MG63 (cell line): ENCODE measurements around the gene ARSK. TPM values are rescaled to one million over a fixed set of nuclear protein-coding genes. Genes with fewer than 3 reads are reported as not detected.
"Not testable (repeated sequence)": the region's sequence is repeated elsewhere in the genome, so short reads cannot be mapped to it uniquely, and the experiment has no call there.

Source experiments
- DNase-seq: peaks from one replicate; pipeline ENCODE4 v3.0.0-alpha.2; 2020
- H3K27me3 ChIP-seq: fragments of 250-450 bp; sonication (Bioruptor Pico); 2 replicates; pipeline ENCODE4 v1.5.1; 2020; ENCODE audit warnings: mild to moderate bottlenecking, moderate library complexity
- H3K36me3 ChIP-seq: fragments of 250-450 bp; sonication (Bioruptor Pico); 2 replicates; pipeline ENCODE4 v1.5.1; 2020; ENCODE audit warnings: mild to moderate bottlenecking, moderate library complexity
- H3K4me3 ChIP-seq: fragments of 250-450 bp; sonication (Bioruptor Pico); 2 replicates; pipeline ENCODE4 v1.5.1; 2020; ENCODE audit warnings: mild to moderate bottlenecking, moderate library complexity
- H3K9me3 ChIP-seq: fragments of 250-450 bp; sonication (Bioruptor Pico); 2 replicates; pipeline ENCODE4 v1.5.1; 2020; ENCODE audit warnings: mild to moderate bottlenecking, moderate library complexity
- total RNA-seq: library from RNA; depleted of rRNA; stranded (reverse); fragments of >200 nt; shearing (Covaris generic); gene quantifications from 2 replicates; pipeline ENCODE4 v1.2.3, GENCODE V29; 2014; ENCODE audit warnings: low replicate concordance

Gene ARSK
- total RNA-seq, 1 experiment from 2014 or later = 6.0 TPM

DNA sequence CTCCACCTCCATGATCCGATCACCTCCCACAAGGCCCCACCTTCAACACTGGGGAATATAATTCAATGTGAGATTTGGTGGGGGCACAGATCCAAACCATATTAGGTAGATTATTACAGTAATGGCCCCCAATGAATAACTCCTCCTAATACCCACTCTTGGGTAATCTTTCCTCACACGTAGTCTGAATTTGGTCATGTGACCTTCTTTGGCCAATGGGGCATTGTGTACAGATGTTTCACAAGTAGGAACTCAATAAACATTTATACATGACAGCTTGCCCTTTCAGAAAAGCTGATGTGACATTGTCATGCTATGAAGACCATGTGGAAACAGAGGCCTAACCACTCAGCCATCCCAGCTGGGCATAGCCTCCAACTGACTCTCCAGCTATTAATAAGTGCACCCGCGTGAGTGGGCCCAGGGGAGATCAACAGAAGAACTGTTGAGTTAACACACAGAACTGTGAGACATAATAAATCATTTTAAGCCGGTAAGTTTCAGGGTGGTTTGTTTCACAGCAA is 75.6 kb downstream of the ARSK start:
- no peaks in the 10 kb centered on the region for H3K9me3 ChIP-seq
- H3K27me3 ChIP-seq = no peaks in the 10 kb centered on the region
- H3K4me3 ChIP-seq = no peak overlapping the region
- no peaks in the 10 kb centered on the region for H3K36me3 ChIP-seq
- DNase-seq = no peak

DNA sequence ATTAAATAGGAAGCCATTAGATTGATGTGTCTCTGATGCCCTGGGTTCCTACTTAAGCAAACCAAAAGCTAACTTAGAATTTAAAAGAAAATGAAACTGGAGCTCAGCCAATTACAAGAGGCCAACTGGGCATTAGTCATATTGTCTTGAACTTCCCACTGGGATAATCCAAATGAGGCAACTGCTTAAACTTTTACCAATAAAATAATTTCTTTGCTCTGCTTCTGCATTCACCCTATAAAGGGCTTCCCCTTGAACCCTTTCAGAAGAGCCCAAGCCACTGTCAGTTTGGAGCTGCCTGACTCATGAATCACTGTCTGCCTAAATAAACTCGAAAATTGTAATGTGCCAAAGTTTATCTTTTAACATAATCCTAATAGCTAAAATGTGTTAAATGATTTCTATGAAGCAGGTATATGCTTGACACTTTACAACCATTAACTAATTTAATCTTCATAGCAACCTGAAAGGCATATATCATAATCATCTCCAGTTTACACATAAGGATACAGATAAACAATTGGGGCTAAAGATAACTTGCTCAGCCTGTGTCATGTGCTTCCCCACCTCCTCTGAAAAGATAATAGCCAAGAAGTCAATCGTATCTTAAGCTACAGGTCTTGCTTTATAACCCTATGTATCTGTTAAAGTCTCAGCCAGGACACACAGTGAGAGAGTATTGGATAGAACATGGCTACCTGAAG is 76.5 kb downstream of the ARSK start:
- no peaks in the 10 kb centered on the region for H3K9me3 ChIP-seq
- DNase-seq = peak; percentile 56
- H3K27me3 ChIP-seq = no peaks in the 10 kb centered on the region
- H3K4me3 ChIP-seq = no peak overlapping the region
- H3K36me3 ChIP-seq = no peaks in the 10 kb centered on the region

DNA sequence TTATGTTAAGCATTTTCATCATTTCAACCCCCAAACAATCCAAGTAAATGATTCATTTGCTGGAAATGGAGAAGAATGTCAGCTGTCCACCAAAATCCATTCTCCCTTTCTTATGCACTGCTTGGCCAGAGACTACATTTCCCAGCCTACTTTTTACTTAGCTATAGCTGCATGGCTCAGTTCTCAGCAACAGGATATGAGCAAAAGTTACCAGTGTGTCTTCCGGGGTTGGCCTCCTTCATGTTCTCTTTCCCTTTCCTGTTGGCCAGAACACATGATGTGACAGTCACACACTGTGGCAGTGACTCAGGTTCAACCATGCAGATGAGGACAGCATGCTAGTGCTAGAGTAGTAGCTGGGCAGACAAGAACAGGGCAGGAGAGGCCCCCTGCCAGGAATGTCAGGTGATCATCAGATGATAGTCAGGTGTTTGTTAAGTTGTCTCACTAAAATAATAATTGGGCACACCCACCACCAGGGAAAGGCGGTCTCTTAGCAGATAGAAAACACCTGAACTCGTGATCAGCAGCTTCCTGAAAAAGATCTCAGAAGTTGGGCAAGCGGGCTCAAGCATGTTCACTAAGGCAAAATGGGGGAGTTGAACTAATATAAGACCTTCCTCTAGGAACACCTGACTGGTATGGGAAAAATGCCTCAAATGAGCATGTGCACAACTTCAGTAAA is 77.2 kb downstream of the ARSK start:
- Histone ChIP-seq H3K36me3 (no peaks in the 10 kb centered on the region), H3K4me3 (no peak overlapping the region), H3K9me3 (no peaks in the 10 kb centered on the region), H3K27me3 (no peaks in the 10 kb centered on the region)
- DNase-seq = peak; percentile 82

DNA sequence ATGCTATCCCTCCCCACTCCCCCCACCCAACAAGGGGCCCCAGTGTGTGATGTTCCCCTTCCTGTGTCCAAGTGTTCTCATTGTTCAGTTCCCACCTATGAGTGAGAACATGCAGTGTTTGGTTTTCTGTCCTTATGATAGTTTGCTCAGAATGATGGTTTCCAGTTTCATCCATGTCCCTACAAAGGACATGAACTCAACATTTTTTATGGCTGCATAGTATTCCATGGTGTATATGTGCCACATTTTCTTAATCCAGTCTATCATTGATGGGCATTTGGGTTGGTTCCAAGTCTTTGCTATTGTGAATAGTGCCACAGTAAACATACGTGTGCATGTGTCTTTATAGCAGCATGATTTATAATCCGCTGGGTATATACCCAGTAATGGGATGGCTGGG is 78.0 kb downstream of the ARSK start:
- H3K27me3 ChIP-seq, H3K36me3 ChIP-seq, H3K4me3 ChIP-seq, H3K9me3 ChIP-seq, DNase-seq: not testable (repeated sequence)

DNA sequence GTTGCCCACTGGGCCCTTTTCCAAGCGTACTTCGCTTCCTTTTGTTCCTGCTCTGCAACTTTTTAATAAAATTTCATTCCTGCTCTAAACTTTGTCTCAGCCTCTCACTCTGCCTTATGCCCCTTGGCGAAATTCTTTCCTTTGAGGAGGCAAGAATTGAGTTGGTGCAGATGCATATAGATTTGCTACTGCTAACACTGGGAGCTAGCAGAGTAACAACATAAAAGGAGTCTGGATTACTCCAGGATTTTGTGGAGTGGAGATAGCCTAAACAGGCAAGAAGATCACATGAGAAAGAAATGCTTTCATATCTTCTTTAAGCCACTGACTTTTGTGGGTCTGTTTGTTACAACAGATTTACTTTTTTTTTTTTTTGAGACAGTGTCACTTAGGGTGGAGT is 78.8 kb downstream of the ARSK start:
- Histone ChIP-seq H3K4me3 (no peak overlapping the region), H3K27me3 (peaks cover 3% of the 10 kb centered on the region; the same call in 1 of the 2 replicates), H3K36me3 (no peaks in the 10 kb centered on the region), H3K9me3 (no peaks in the 10 kb centered on the region)
- DNase-seq = no peak

DNA sequence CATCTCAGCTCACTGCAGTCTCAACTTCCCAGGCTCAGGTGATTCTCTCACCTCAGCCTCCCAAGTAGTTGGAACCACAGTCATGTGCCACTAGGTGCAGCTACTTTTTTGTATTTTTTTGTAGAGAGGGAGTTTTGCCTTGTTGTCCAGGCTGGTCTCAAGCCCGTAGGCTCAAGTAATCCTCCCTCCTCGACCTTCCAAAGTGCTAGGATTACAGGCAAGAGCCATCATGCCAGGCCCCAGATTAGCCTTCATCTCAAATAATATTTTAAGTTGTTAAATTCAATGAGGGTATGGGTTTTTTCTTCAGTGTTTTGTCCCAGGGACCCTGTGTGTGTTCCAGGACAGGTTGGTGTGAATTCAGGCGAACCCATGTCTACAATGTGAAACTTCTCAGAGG is 79.2 kb downstream of the ARSK start:
- H3K4me3 ChIP-seq = no peak overlapping the region
- no peaks in the 10 kb centered on the region for H3K36me3 ChIP-seq
- no peak for DNase-seq
- no peaks in the 10 kb centered on the region for H3K9me3 ChIP-seq
- H3K27me3 ChIP-seq = peaks cover 3% of the 10 kb centered on the region; the same call in 1 of the 2 replicates

DNA sequence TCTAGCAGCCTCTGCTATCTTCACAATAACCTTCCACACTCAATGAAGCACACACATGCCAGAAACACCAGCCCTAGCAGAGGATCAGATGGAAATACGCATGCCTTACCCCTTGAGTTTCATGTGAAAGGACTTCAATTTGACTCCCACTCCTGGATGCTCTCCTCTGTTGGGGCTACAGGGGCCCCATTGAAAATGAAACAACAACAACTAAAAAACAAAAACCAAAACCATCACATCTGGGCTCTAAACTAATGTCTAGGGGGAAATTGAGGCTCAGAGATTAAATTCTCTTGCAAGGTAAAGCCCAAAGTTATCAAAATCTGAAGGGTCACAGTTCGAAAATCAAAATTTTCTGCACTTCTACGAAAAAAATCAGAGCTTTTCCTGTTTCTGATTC is 83.7 kb downstream of the ARSK start:
- DNase-seq = no peak
- Histone ChIP-seq H3K36me3 (no peaks in the 10 kb centered on the region), H3K4me3 (no peak overlapping the region), H3K9me3 (no peaks in the 10 kb centered on the region), H3K27me3 (peaks cover 3% of the 10 kb centered on the region; the same call in 1 of the 2 replicates)

DNA sequence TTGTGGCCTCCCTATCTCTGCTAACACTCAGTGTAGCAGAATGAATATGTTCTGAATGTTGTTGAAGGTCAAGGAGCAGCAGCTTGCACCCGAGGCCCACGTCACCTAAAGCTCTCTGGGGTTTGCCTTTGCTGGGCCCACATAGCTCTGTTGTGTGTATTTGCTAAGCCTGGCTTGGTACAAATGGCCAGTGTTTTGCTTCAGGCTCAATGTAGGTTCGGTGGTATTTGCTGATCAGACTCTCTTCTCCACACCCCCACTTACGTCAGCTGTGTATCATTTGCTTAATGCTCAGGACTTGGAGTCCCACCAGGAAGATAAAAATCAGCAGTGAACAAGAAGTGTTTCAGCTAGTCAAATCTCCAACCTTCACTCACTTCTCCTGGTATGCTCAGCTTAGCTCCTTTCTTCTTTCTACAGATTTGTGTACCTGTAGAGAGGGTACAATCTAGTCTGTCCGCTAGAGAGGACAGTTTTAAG is 86.9 kb downstream of the ARSK start:
- H3K9me3 ChIP-seq = no peaks in the 10 kb centered on the region
- peaks cover 3% of the 10 kb centered on the region; the same call in 1 of the 2 replicates for H3K27me3 ChIP-seq
- DNase-seq = no peak
- no peak overlapping the region for H3K4me3 ChIP-seq
- no peaks in the 10 kb centered on the region for H3K36me3 ChIP-seq

DNA sequence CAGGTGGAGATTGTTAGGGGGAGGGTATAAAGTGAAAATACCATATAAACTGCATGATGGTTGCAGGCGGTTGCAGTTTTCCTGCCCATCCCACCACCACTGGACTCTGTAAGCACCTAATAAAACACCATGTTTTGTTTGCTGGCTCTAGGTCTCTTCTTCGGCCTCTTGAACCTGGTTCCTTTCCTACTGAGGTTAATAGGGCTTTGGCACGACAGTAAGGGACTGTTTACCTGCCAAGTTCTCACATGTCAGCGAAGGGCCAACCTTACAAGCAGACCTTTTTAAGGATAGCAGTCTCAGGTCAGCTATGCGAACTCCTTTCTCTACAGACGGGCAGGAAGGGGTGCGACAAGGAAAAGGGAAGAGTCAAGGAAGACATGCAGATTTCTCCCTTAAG is 88.3 kb downstream of the ARSK start:
- DNase-seq = no peak
- Histone ChIP-seq H3K4me3 (no peak overlapping the region), H3K36me3 (no peaks in the 10 kb centered on the region), H3K27me3 (peaks cover 2% of the 10 kb centered on the region; the same call in 1 of the 2 replicates), H3K9me3 (no peaks in the 10 kb centered on the region)

DNA sequence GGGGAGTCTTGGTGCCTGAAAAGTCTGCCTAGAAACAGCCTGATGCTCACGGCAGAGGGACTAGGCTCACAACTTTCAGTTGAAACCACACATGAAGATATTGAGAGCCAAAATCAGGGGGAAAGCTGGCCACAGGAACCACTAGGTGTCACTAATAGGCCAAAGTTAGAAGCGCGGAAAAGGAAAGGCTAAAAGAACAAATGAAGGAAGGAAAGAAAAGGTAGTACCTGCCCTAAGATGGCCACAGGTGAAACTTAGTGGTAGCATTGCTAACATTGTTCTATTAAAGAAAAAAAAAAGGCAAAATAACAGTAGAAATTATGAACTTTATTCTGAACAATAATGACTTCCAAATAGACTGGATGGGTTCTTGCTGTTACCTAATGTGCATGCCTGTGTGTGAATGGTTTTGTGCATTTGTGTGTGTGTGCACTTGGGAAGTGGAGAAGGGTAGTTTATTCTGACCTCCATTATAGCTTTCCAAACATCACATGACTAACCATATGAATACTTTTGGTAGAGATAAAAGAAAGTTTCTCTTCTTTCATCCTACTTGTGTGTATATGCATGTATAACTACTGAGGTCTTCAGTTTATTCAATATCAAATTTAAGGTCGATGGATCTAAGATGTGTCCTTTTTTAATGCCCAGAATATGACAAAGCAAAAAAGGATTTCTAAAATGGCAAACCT is 89.6 kb downstream of the ARSK start:
- Histone ChIP-seq H3K9me3 (no peaks in the 10 kb centered on the region), H3K36me3 (no peaks in the 10 kb centered on the region), H3K27me3 (no peaks in the 10 kb centered on the region), H3K4me3 (no peak overlapping the region)
- DNase-seq = peak; percentile 43

DNA sequence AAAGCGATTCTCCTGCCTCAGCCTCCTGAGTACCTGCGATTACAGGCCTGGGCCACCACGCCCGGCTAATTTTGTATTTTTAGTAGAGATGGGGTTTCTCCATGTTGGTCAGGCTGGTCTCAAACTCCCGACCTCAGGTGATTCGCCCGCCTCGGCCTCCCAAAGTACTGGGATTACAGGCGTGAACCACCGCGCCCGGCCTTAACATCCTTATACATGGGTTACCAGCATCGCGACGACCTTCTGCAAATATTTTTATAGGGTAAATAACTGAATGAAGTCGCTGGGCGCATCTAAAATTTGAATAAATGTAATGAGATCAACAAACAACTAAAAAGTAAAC is 91.3 kb downstream of the ARSK start:
- not testable (repeated sequence) for H3K36me3 ChIP-seq, H3K27me3 ChIP-seq, DNase-seq, H3K9me3 ChIP-seq
- H3K4me3 ChIP-seq = peak overlapping the region; percentile 57; the same call in 1 of the 2 replicates

DNA sequence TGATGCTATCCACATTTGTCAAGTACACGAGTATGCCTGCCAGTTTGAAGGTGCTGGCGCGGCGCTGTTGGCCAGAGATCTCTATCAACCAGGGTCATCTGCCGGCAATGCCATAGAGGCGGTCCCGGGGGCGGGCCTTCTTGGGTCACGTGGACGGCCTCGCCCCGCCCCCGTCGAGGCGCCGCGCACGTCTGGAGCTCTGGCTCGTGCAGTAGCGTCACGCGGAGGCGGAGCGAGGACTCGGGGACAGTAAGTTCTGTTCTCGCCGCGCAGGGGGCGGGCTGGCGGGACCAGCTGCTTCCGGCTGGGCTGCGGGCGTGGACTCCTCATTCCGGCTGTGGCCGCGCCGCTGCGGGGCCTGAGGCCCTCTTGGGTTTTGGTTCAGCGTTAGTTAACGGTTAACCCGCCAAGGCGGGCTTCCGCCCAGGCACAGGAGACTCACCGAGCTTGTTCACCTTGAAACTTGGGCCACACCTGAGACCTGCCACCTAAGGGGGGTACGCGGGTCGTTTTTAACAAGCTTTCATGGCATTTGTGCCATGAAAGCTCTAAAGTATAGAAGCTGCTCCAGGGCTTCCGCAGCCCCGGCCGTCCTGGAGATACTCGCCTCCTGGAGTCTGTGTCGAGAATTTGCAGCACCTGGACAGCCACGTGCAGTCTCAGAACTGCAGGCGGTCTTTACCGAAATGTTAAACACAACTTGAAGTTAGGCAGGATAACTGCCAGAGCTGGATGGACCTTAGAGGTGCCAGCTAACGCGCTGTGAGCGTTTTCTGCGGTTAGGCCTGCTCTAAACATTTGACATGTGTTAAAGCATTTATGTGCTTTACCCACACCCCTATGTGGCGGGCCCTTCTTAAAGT is 91.9 kb downstream of the ARSK start, which contains the start of gene RFESD:
Gene RFESD, plus strand, starts transcription at position 209 of the 863 bp plus-strand sequence. CDS start 5,495 bp downstream, outside the sequence.
- Histone ChIP-seq H3K27me3 (no peaks in the 10 kb centered on the region), H3K4me3 (peak within 1 kb of the TSS; percentile 57), H3K36me3 (no peaks in the 10 kb centered on the region), H3K9me3 (no peaks in the 10 kb centered on the region)
- DNase-seq = peak; percentile 100

DNA sequence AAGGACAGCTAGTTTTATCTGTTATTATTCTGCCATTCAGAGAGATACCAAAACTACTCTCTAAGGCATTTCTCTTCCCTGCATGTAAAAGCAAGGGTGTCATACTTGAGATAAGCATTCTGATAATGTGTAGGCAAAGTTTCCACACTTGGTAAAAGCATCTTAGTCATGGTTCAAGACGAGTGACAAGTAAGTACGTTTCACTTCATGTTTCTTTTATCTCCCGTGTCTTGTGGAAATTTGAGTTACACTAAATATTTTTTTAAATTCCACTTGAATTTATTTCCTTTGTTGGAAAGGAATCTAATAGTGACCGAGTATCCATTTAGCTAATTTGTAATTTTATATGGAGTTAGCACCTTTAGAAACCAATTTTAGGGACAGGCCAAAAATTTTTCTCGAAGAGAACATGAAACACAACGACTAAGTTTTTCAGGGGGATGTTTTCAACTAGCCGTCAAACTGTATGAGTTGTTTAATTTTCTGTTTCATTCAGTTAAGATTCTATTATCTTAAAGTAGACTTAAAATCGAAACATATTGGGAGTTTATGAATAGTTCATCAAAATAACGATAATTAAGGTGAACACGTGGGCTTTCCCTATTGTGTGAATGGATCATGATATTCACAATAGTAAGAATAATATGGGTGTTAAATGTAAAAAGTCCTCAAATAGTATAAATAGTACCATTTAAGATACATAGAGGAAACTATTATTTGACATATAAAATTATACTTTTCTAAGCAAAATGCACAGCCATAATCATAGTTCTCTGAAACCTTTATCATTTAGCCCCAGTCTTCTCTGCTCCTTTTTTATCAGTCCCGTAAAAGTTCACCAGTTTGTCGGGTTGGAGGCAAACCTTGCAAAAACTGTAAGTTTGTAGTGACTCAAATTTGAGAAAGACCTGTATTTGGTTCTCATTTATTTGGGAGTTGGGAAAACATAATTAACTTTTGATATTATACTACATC is 93.3 kb downstream of the ARSK start:
- Histone ChIP-seq H3K9me3 (no peaks in the 10 kb centered on the region), H3K36me3 (no peaks in the 10 kb centered on the region), H3K27me3 (no peaks in the 10 kb centered on the region), H3K4me3 (no peak overlapping the region; the same call in 1 of the 2 replicates)
- no peak for DNase-seq

DNA sequence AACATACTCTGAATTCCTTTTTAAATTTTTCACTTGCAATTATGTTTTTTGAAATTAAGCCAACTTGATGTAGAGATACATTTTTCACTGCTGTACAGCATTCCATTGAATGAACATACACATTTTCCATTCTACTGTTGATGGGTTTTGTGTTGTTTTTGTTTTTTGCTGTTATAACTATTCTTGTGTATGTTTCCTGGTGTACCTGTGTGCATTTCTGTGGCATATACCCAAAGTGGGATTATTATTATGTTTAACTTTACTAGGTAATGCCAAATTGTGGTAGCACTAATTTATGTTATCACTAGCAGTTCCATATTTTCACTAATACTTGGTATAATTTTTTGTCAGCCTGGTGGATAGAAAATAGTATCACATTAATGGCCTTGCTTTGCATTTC is 94.4 kb downstream of the ARSK start:
- no peak for DNase-seq
- H3K27me3 ChIP-seq = no peaks in the 10 kb centered on the region
- H3K4me3 ChIP-seq = no peak overlapping the region
- no peaks in the 10 kb centered on the region for H3K36me3 ChIP-seq
- H3K9me3 ChIP-seq = no peaks in the 10 kb centered on the region

DNA sequence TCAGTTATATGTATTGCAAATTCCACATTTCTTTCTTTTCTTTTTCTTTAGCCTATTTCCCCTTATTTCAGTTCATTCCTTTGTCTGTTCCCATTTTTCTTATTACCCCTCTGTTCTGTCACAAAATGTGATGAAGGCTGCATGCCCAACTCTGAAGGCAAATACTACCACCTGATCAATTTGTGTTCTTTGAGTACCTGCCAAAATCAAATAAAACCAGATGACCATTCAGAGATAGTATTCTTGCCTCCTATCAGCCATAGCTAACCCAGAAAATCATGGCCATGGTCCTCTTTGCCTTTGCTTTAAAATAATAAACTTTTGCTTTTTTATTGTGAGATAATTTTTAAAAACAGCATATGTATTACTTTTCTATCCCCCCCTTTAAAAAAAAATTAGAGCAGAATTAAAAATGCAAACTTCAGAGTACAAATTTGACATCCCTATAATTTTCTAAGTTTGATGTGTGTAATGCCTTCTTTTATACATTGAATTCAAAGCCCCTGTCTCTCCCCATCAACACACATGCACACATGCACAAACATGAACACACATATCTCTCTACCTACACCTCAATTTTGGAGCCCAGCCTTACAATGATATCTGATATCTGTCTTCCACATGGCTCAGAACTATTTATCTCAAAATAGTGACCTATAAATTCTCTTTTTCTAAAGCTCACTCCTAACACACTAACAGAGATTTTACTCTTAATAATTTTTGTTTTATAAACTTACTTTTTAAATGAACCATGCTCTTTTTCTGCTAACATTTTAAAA is 95.1 kb downstream of the ARSK start:
- DNase-seq = no peak

More for the DNA sequence above, 95.1 kb downstream of the ARSK start:
- H3K9me3 ChIP-seq = no peaks in the 10 kb centered on the region
- no peaks in the 10 kb centered on the region for H3K36me3 ChIP-seq
- H3K27me3 ChIP-seq = no peaks in the 10 kb centered on the region
- no peak overlapping the region for H3K4me3 ChIP-seq
